GM21515 (cell line): ENCODE results near the gene GREM2.

Experiments
- ATAC-seq: cut with Tn5 transposase; IDR thresholded peaks from one replicate; pipeline ENCODE4 v1.9.1; 2021; ENCODE audit not compliant: unreplicated experiment

Gene GREM2

GRCh38 chr1:240562779-240563178 lies 49.2 kb downstream of the GREM2 start:
- no peak for ATAC-seq

- no peak for ATAC-seq
These were observed 49.8 kb downstream of the GREM2 start for GRCh38 chr1:240562111-240562590.

- ATAC-seq, result no peak
These were observed 52.2 kb downstream of the GREM2 start for GRCh38 chr1:240559781-240560180.

GRCh38 chr1:240555524-240555923 lies 56.4 kb downstream of the GREM2 start:
- ATAC-seq, result no peak

GRCh38 chr1:240553351-240553750 lies 58.6 kb downstream of the GREM2 start:
- ATAC-seq, result no peak

GRCh38 chr1:240539769-240540414 lies 72.1 kb downstream of the GREM2 start:
- ATAC-seq, result no peak

- no peak for ATAC-seq
These were observed 73.1 kb downstream of the GREM2 start for GRCh38 chr1:240538776-240539430.

- ATAC-seq, result no peak
These were observed 78.7 kb downstream of the GREM2 start for GRCh38 chr1:240533154-240533780.

GRCh38 chr1:240528591-240528990 lies 83.4 kb downstream of the GREM2 start:
- ATAC-seq, result no peak

- no peak for ATAC-seq
These were observed 84.9 kb downstream of the GREM2 start for GRCh38 chr1:240527086-240527485.

GRCh38 chr1:240526312-240526711 lies 85.6 kb downstream of the GREM2 start:
- no peak for ATAC-seq

GRCh38 chr1:240524356-240525069 lies 87.4 kb downstream of the GREM2 start:
- no peak for ATAC-seq

GRCh38 chr1:240522122-240522822 lies 89.7 kb downstream of the GREM2 start:
- no peak for ATAC-seq

GRCh38 chr1:240517891-240518290 lies 94.1 kb downstream of the GREM2 start:
- no peak for ATAC-seq

- no peak for ATAC-seq
These were observed 95.9 kb downstream of the GREM2 start for GRCh38 chr1:240516069-240516468.

- ATAC-seq, result no peak
These were observed 96.5 kb downstream of the GREM2 start for GRCh38 chr1:240515505-240515904.

- ATAC-seq, result no peak
These were observed 100.2 kb downstream of the GREM2 start for GRCh38 chr1:240511789-240512188.

GRCh38 chr1:240508950-240509349 lies 103.0 kb downstream of the GREM2 start:
- ATAC-seq, result no peak

GRCh38 chr1:240508201-240508600 lies 103.8 kb downstream of the GREM2 start:
- ATAC-seq, result no peak

GRCh38 chr1:240506176-240506575 lies 105.8 kb downstream of the GREM2 start:
- no peak for ATAC-seq

- ATAC-seq, result no peak
These were observed 108.4 kb downstream of the GREM2 start for GRCh38 chr1:240503558-240503957.
